Spinal cord (tissue), 10 donors: Measurements from ENCODE around the gene SPNS3. TPM values are rescaled to one million over a fixed set of nuclear protein-coding genes. Genes with fewer than 3 reads are reported as not detected.

ENCODE experiments used
- DNase-seq, 6 donors: peaks; one replicate each; pipeline versions ENCODE4 v3.0.0 to v3.0.0-alpha.2; 2013 to 2015; ENCODE audit warnings: low spot score in 6 of 6, low read depth in 4 of 6
- H3K27ac ChIP-seq: one replicate; pipeline ENCODE4 v1.5.1; 2013; ENCODE audit warnings: low read depth, low read length, control low read depth
- H3K27me3 ChIP-seq: one replicate; pipeline ENCODE4 v1.6.1; 2013; ENCODE audit warnings: low read length; ENCODE audit not compliant: control insufficient read depth, insufficient read depth
- H3K36me3 ChIP-seq: one replicate; pipeline ENCODE4 v1.6.1; 2013; ENCODE audit warnings: low read length; ENCODE audit not compliant: control insufficient read depth, insufficient read depth
- H3K4me1 ChIP-seq: one replicate; pipeline ENCODE4 v1.6.1; 2013; ENCODE audit warnings: low read length; ENCODE audit not compliant: control insufficient read depth, insufficient read depth
- H3K4me3 ChIP-seq: one replicate; pipeline ENCODE4 v1.5.1; 2013; ENCODE audit warnings: low read depth, low read length, control low read depth
- H3K9me3 ChIP-seq: one replicate; pipeline ENCODE4 v1.6.1; 2013; ENCODE audit warnings: low read length; ENCODE audit not compliant: control insufficient read depth, insufficient read depth
- WGBS: methylation state at CpG from one replicate; pipeline ENCODE4 v1.1.5; 2013; ENCODE audit warnings: missing lambda C conversion rate; ENCODE audit not compliant: insufficient coverage; 5-methylcytosine and 5-hydroxymethylcytosine counted together
- long read RNA-seq, 4 donors: transcript quantifications; one replicate each; lab custom pipeline, GENCODE V29; 2026
- polyA plus RNA-seq, 2 donors: library from polyadenylated mRNA; unstranded; fragments of 120-200 nt; gene quantifications; one replicate each; pipeline ENCODE4 v1.2.1, GENCODE V29; 2013; ENCODE audit not compliant: insufficient read length in 2 of 2
- total RNA-seq, 2 donors: library from RNA; depleted of rRNA in 1 of 2; stranded (reverse); fragments of 120-200 nt in 1 of 2; fragments of >200 nt in 1 of 2; gene quantifications; one replicate each; pipeline versions ENCODE4 v1.2.3 to v1.2.4, GENCODE V29; 2013 to 2014
- donor health status: healthy.

The SPNS3 gene, protein sequence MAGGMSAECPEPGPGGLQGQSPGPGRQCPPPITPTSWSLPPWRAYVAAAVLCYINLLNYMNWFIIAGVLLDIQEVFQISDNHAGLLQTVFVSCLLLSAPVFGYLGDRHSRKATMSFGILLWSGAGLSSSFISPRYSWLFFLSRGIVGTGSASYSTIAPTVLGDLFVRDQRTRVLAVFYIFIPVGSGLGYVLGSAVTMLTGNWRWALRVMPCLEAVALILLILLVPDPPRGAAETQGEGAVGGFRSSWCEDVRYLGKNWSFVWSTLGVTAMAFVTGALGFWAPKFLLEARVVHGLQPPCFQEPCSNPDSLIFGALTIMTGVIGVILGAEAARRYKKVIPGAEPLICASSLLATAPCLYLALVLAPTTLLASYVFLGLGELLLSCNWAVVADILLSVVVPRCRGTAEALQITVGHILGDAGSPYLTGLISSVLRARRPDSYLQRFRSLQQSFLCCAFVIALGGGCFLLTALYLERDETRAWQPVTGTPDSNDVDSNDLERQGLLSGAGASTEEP
- total RNA-seq (1 to 10 TPM in 1 of 2 donors, under 1 TPM in 1; 0.83 to 1.3 TPM), polyA plus RNA-seq (1 to 10 TPM; 1.9 to 2.0 TPM)
- long read RNA-seq, donor 1 = 0 reads
- long read RNA-seq, donor 2 = 0 reads
- long read RNA-seq, donor 3 = 0 reads
- long read RNA-seq, donor 4, partial matches to known transcripts = 0 of 1 reads
- long read RNA-seq, donor 4, other reads (novel, unspliced or antisense) = 0 of 1 reads

DNA sequence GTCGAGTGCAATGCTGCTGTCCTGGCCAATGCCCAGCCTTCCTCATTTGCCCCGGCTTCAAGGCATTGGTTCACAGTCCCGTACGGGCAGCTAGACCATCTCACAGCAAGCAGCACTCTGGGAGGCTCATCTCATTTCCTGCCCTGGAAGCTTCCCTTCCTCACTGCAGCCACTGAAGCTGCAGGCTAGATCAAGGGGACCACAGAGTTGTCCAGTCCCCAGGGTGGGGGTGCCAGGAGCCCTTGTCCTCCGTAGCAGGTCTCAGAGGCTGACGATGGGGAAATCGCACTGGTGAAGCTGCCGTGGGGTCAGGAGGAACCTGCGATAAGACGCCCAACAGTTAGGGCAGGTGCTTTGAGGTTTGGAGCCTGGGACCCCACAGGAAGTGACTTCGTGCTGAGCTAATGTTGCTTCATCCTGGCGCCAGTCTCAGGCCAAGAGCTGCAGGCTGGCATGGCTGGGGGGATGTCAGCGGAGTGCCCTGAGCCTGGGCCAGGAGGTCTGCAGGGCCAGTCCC is at the start of gene SPNS3:
SPNS3 (plus strand) TSS at position 426 of the 517 bp plus-strand sequence; CDS start at position 454, 28 bp downstream.
- 75% methylated on average over 13 of the region's 13 CpGs for WGBS
- no peak for DNase-seq
- no peaks in the 10 kb centered on the region for H3K36me3 ChIP-seq
- no peaks in the 10 kb centered on the region for H3K27me3 ChIP-seq
- no peaks in the 10 kb centered on the region for H3K4me1 ChIP-seq
- no peak within 1 kb of the TSS for H3K4me3 ChIP-seq
- no peak within 1 kb of the TSS for H3K27ac ChIP-seq
- H3K9me3 ChIP-seq = no peaks in the 10 kb centered on the region

DNA sequence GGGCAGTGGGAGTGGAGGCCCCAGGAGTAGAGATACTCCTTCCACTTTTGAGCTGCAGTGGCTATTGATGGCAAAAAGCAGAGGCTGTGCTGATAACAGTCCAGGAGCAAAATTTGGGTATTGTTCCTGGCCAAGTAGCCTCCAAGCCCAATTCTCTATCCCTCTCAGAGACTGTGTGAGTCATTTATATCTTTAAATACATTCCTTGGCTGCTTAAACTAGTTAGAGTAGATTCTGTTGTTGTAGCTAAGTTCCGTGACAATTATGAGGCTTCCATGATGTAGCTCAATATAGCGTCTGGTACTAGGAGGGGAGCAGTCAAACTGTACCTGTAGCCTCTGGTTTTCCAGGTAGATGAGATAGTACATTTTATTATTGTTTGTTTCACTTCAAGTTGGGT is 47.3 kb upstream of the SPNS3 start:
- Histone ChIP-seq H3K27ac (no peak overlapping the region), H3K4me3 (no peak overlapping the region), H3K36me3 (no peaks in the 10 kb centered on the region), H3K4me1 (peaks cover 4% of the 10 kb centered on the region), H3K27me3 (no peaks in the 10 kb centered on the region), H3K9me3 (no peaks in the 10 kb centered on the region)
- 87% methylated on average over 2 of the region's 2 CpGs for WGBS
- no peak for DNase-seq

DNA sequence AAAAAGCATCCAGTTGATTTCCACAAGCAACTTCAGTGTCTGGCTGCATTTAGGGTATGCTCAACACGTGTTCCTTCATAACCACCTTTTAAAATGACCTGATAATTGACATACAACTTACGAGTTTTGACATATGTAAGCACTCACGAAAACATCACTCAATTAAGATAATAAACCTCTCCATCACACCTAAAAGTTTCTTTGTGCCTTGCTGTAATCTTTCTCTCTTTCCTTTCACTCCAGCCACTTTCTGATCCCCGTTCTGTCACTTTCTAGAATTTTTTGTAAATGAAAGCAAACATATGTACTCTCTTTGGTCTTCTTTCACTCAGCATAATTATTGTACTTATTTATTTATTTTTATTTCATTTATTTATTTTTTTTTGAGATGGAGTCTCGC is 46.6 kb upstream of the SPNS3 start:
- H3K4me3 ChIP-seq = no peak overlapping the region
- WGBS = 96% methylated on average over 3 of the region's 5 CpGs
- no peak for DNase-seq
- H3K36me3 ChIP-seq = no peaks in the 10 kb centered on the region
- H3K27me3 ChIP-seq = no peaks in the 10 kb centered on the region
- no peaks in the 10 kb centered on the region for H3K4me1 ChIP-seq
- H3K9me3 ChIP-seq = no peaks in the 10 kb centered on the region
- no peak overlapping the region for H3K27ac ChIP-seq

DNA sequence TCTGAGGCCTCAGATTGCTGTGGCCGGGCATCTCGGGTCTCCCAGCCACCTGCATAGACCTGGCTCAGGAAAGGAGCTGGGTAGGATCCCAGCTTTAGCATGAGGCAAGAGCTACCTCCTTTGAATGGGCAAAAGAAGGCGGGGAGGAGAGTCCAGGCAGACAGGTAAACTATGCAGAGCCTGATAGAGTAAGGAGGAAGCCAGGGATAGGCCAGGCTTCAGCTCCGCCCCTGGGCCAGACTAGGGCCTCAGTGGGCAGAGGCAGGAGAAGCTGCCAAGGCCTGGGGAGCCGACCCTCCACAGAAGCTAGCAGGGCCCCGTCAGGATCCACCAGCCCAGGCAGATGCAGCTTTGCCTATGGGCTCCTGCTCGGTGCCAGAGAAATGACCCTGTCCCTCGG is 44.7 kb upstream of the SPNS3 start:
- Histone ChIP-seq H3K36me3 (no peaks in the 10 kb centered on the region), H3K9me3 (no peaks in the 10 kb centered on the region), H3K4me3 (no peak overlapping the region), H3K27me3 (no peaks in the 10 kb centered on the region), H3K4me1 (no peaks in the 10 kb centered on the region), H3K27ac (no peak overlapping the region)
- WGBS = 61% methylated on average over 8 of the region's 8 CpGs
- DNase-seq = no peak

DNA sequence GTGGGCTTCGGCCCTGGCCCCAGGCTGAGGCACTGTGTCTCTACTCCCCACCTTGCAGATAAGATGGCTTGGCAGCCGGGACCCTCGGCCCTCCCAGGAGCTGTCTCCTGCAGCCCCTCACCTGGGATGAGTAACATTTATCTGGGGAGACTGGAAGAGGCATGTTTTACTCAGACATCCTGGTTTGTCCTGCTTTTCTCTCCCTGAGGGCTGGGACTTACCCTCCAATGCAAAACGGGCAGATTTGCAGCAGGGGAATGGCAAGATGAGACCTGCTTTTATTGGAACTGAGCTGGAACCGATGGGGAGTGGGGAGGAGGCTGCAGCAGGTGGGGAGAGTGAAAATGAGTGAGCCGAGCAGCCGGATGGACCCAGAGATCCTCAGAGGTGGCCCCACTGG is 39.9 kb upstream of the SPNS3 start:
- Histone ChIP-seq H3K9me3 (no peaks in the 10 kb centered on the region), H3K27ac (no peak overlapping the region), H3K4me1 (no peaks in the 10 kb centered on the region), H3K4me3 (no peak overlapping the region), H3K27me3 (no peaks in the 10 kb centered on the region), H3K36me3 (no peaks in the 10 kb centered on the region)
- WGBS = 57% methylated on average over 7 of the region's 7 CpGs
- DNase-seq = no peak

DNA sequence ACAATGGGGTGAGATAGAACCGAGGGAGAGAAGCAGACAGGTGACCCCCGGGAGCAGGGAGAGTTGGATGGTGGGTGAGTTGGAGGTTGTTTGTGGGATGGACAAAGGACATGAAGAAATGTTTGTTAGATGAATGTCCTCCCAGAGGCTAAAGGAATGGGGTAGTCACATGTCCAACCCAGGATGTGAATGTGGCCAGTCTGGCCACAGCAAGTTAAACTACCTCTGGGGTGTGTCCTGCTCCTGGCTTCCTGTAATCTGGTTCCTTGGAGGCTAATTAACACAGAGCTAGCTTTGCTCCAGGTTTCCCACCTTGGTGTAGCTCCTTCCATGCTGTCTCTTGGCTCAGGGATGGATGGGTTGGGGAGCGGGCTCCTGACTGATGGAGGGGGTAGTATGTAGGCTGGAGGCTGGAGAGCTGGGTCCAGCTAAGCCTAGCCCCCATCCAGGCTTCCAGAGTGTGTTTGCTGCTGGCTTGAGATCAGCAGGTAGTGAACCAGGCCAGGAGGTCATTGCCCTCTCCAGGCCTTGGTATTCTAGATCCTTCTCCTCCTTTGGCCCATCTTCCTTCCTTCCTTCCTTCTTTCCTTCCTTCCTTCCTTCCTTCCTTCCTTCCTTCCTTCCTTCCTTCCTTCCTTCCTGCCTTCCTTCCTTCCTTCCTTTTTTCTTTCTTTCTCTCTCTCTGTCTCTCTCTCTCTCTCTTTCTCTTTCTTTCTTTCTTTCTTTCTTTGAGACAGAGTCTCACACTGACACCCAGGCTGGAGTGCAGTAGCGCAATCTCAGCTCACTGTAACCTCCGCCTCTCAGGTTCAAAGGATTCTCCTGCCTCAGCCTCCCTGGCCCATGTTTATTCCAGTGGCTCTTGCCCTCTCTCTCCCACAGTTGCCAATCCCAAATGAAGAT is 39.3 kb upstream of the SPNS3 start:
- no peaks in the 10 kb centered on the region for H3K4me1 ChIP-seq
- WGBS = 88% methylated on average over 5 of the region's 5 CpGs

DNA sequence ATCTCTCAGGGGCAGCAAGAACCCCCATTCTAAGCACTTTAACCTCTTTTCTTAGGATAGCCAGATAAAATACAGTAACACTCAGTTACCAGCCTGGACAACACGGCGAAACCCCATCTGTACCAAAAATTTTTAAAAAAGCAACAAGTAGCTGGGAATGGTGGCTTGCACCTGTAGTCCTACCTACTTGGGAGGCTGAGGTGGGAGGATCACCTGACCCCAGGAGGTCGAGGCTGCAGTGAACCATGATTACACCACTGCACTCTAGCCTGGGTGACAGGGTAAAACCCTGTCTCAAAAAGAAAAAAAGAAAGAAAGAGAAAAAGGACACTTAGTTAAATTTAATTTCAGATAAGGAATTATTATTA is 38.6 kb upstream of the SPNS3 start:
- WGBS = no CpG with 5 or more reads among the region's 3 CpGs
- H3K4me3 ChIP-seq = no peak overlapping the region
- H3K27ac ChIP-seq = no peak overlapping the region
- DNase-seq = no peak
- H3K9me3 ChIP-seq = no peaks in the 10 kb centered on the region
- H3K27me3 ChIP-seq = no peaks in the 10 kb centered on the region
- no peaks in the 10 kb centered on the region for H3K4me1 ChIP-seq
- no peaks in the 10 kb centered on the region for H3K36me3 ChIP-seq

More for the DNA sequence above, 39.3 kb upstream of the SPNS3 start:
- H3K36me3 ChIP-seq = no peaks in the 10 kb centered on the region
- no peaks in the 10 kb centered on the region for H3K27me3 ChIP-seq
- no peak overlapping the region for H3K27ac ChIP-seq
- no peak for DNase-seq
- no peaks in the 10 kb centered on the region for H3K9me3 ChIP-seq
- H3K4me3 ChIP-seq = no peak overlapping the region

DNA sequence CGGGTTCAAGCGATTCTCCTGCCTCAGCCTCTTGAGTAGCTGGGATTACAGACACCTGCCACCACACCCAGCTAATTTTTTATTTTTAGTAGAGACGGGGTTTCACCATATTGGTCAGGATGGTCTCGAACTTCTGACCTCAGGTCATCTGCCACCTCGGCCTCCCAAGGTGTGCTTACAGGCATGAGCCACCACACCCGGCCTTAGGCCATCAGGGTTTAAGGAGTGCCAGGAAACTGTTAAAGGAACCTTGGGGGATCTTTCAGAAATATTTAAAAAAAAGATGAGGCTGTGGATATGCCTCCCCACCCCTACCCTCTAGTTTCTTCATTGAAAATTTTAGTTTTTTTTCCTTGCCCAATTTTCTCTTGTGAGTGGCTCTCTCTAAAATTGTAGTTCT is 35.9 kb upstream of the SPNS3 start:
- H3K4me3 ChIP-seq = no peak overlapping the region
- H3K4me1 ChIP-seq = no peaks in the 10 kb centered on the region
- H3K9me3 ChIP-seq = no peaks in the 10 kb centered on the region
- DNase-seq = no peak
- H3K36me3 ChIP-seq = no peaks in the 10 kb centered on the region
- no peaks in the 10 kb centered on the region for H3K27me3 ChIP-seq
- no peak overlapping the region for H3K27ac ChIP-seq
- 90% methylated on average over 2 of the region's 6 CpGs for WGBS

DNA sequence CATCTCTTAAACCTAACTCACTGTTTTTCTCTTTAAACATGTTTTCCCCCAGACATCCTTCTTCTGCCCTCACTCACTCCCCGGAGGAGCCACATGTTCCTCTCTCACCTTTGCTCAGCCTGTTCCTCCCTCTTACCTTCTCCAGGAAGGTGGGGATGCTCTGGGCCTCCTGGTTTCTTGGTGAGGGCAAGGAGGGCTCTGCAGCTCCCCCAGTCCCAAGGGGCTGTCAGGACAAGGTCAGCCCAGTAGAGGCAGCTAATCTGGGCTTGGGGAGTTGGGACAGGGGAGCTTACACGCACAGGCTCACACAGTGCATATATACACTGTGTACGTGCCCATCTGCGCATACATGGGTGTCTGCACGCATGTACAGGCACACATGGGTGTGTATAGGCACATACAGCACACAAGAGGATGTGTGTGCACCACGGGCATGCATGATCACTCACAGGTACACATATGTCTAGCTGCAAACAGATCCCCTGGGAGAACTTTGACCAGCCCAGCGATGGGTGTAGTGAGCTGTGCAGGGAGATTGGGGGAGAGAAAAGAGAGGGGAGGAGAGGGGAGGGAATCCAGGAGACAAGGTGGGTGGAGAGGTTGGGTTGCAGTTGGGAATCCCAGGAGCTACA is 28.6 kb upstream of the SPNS3 start:
- DNase-seq = no peak
- no peaks in the 10 kb centered on the region for H3K36me3 ChIP-seq
- 83% methylated on average over 6 of the region's 7 CpGs for WGBS
- no peaks in the 10 kb centered on the region for H3K4me1 ChIP-seq
- H3K9me3 ChIP-seq = no peaks in the 10 kb centered on the region
- no peak overlapping the region for H3K27ac ChIP-seq
- H3K27me3 ChIP-seq = no peaks in the 10 kb centered on the region
- H3K4me3 ChIP-seq = no peak overlapping the region
